ENCODE measurements around the gene FGD2. TPM values are rescaled to one million over a fixed set of nuclear protein-coding genes. Genes with fewer than 3 reads are reported as not detected.

Gene FGD2
- total and polyA plus RNA-seq, 2 donors (not counting 3 experiments of a cell fraction or from before 2014, with no cell fraction given), result not detected

GRCh38 chr6:36964349-36964748 is 41.1 kb upstream of the FGD2 start:
- Histone ChIP-seq H4K20me1 (replicated peaks; ENCODE audit: control insufficient read depth, extremely low read depth, insufficient read depth, low read length) (no peaks in the 10 kb centered on the region), H3K4me3 (replicated peaks in 1 of 3; ENCODE audit: insufficient read depth in 1 of 3, low read depth in 1 of 3, low read length in 3 of 3) (no peak overlapping the region), H3K4me1 (ENCODE audit: control insufficient read depth, extremely low read depth, insufficient read depth, low read length) (peaks cover 3% of the 10 kb centered on the region), H3K36me3 (ENCODE audit: control insufficient read depth in 2 of 2, extremely low read depth in 1 of 2, insufficient read depth in 2 of 2, low read length in 2 of 2) (peaks cover 4 to 18% of the 10 kb centered on the region in 2 experiments), H3K27me3 (ENCODE audit: control insufficient read depth in 2 of 2, insufficient read depth in 2 of 2, low read length in 2 of 2) (no peaks in the 10 kb centered on the region), H2AFZ (ENCODE audit: low read depth, low read length) (no peak overlapping the region), H3K9me3 (replicated peaks; ENCODE audit: control insufficient read depth, insufficient read depth, low read length) (no peaks in the 10 kb centered on the region), H3K4me2 (ENCODE audit: insufficient read depth, low read length) (no peak overlapping the region), H3K9ac (replicated peaks; ENCODE audit: extremely low read depth, insufficient read depth, low read length) (no peak overlapping the region), H3K79me2 (ENCODE audit: control insufficient read depth, insufficient read depth, low read length) (no peaks in the 10 kb centered on the region), H3K9me1 (replicated peaks; ENCODE audit: control insufficient read depth, extremely low read depth, insufficient read depth, low read length) (no peaks in the 10 kb centered on the region), H3K27ac (ENCODE audit: insufficient read depth, low read depth, low read length) (no peak overlapping the region)
- BruUV-seq (replicated peaks), result no TSS peak
- POLR2A ChIA-PET, result no interaction called here
- no peak for DNase-seq (ENCODE audit: low read depth, low spot score)
- TF ChIP-seq POLR2A (IDR thresholded peaks at IDR 0.05; ENCODE audit: low read depth, low read length), result no peak
- intact Hi-C loops (cut with micrococcal nuclease), result no loop called here
- FAIRE-seq, result no peak
- dilution Hi-C loops (cut with MboI; ENCODE audit: extremely low pct_ligation_motif_present, low sequenced_read_pairs), result no loop called here
- CTCF ChIA-PET, result no interaction called here

- H3K9me3 ChIP-seq (replicated peaks; ENCODE audit: control insufficient read depth, insufficient read depth, low read length), result no peaks in the 10 kb centered on the region
- H2AFZ ChIP-seq (ENCODE audit: low read depth, low read length), result no peak overlapping the region
- no peak overlapping the region for H3K27ac ChIP-seq (ENCODE audit: insufficient read depth, low read depth, low read length)
- H3K9me1 ChIP-seq (replicated peaks; ENCODE audit: control insufficient read depth, extremely low read depth, insufficient read depth, low read length), result no peaks in the 10 kb centered on the region
- no peak for DNase-seq (ENCODE audit: low read depth, low spot score)
- peaks cover 3% of the 10 kb centered on the region for H3K4me1 ChIP-seq (ENCODE audit: control insufficient read depth, extremely low read depth, insufficient read depth, low read length)
- ChIA-PET CTCF (interaction anchor here (1.7 kb wide), 2 partner anchors 50 to 199 kb away, joined by 4 to 6 read pairs; no protein-coding TSS in a partner anchor), POLR2A (no interaction called here)
- H3K4me3 ChIP-seq (replicated peaks in 1 of 3; ENCODE audit: insufficient read depth in 1 of 3, low read depth in 1 of 3, low read length in 3 of 3), result no peak overlapping the region
- H3K36me3 ChIP-seq (ENCODE audit: control insufficient read depth in 2 of 2, extremely low read depth in 1 of 2, insufficient read depth in 2 of 2, low read length in 2 of 2), result peaks cover 10 to 24% of the 10 kb centered on the region in 2 experiments
- no TSS peak for BruUV-seq (replicated peaks)
- intact Hi-C loops (cut with micrococcal nuclease) (no loop called here), dilution Hi-C loops (cut with MboI; ENCODE audit: extremely low pct_ligation_motif_present, low sequenced_read_pairs) (no loop called here)
- no peaks in the 10 kb centered on the region for H3K27me3 ChIP-seq (ENCODE audit: control insufficient read depth in 2 of 2, insufficient read depth in 2 of 2, low read length in 2 of 2)
- no peak overlapping the region for H3K9ac ChIP-seq (replicated peaks; ENCODE audit: extremely low read depth, insufficient read depth, low read length)
- no peak overlapping the region for H3K4me2 ChIP-seq (ENCODE audit: insufficient read depth, low read length)
- no peaks in the 10 kb centered on the region for H4K20me1 ChIP-seq (replicated peaks; ENCODE audit: control insufficient read depth, extremely low read depth, insufficient read depth, low read length)
- no peak for FAIRE-seq
- H3K79me2 ChIP-seq (ENCODE audit: control insufficient read depth, insufficient read depth, low read length), result no peaks in the 10 kb centered on the region
- no peak for TF ChIP-seq MAX (IDR thresholded peaks at IDR 0.05; ENCODE audit: insufficient read depth, insufficient read length)
- no peak for TF ChIP-seq CTCF (IDR thresholded peaks at IDR 0.05; ENCODE audit: extremely low read depth in 1 of 2, insufficient read depth in 1 of 2, low read depth in 1 of 2, low read length in 2 of 2)
- TF ChIP-seq GATA2 (IDR thresholded peaks at IDR 0.05; ENCODE audit: insufficient read depth, insufficient read length, low read depth, low read length), result no peak
- TF ChIP-seq JUN (IDR thresholded peaks at IDR 0.05; ENCODE audit: borderline replicate concordance, insufficient read depth, insufficient read length, low read depth), result no peak
- TF ChIP-seq EZH2 (IDR thresholded peaks at IDR 0.05; ENCODE audit: borderline replicate concordance, low read depth, low read length, severe bottlenecking), result no peak
- no peak for TF ChIP-seq POLR2A (IDR thresholded peaks at IDR 0.05; ENCODE audit: low read depth, low read length)
- TF ChIP-seq POLR2AphosphoS5 (IDR thresholded peaks at IDR 0.05; ENCODE audit: insufficient read depth, low read depth, low read length), result no peak
- TF ChIP-seq FOS (IDR thresholded peaks at IDR 0.05; ENCODE audit: borderline replicate concordance, insufficient read depth, low read length), result no peak
- TF ChIP-seq MYC (IDR thresholded peaks at IDR 0.05; ENCODE audit: low read depth, low read length), result no peak
Observed at GRCh38 chr6:36964908-36965307, 40.5 kb upstream of the FGD2 start.

All from endothelial cell of umbilical vein (primary cell).